ENCODE results near the gene NMRK2. TPM values are rescaled to one million over a fixed set of nuclear protein-coding genes. Genes with fewer than 3 reads are reported as not detected.

The NMRK2 gene
- total RNA-seq, 1 donor from 2014 or later, result 0.73 TPM

DNA sequence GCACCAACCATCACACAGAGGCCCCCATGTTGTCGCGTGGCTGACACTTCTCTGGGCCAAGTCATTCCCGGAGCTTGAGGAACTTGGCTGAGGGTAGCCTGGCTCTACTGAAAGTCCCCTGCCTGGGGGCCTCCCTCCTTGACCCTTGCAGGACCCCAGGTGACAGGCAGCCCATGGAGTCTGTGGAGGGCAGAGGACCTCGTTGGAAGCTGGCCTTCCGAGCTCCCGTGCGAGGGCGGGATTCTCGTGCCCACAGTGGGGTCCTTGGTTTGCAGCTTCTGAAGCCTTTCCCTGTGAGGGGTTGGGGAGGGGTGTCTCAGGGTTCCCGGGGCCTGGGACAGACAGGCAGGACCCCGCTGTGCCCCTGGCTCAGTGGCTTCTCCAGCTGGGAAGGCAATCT lies 16.4 kb downstream of the NMRK2 start:
- Histone ChIP-seq H3K27me3 (ENCODE audit: insufficient read depth, low read length) (no peaks in the 10 kb centered on the region), H3K4me1 (ENCODE audit: insufficient read depth, low read length) (peaks cover 3% of the 10 kb centered on the region), H3K27ac (ENCODE audit: low read depth, low read length) (no peak overlapping the region), H3K36me3 (ENCODE audit: insufficient read depth, low read length) (no peaks in the 10 kb centered on the region), H4K20me1 (ENCODE audit: insufficient read depth, low read length) (peaks cover 28% of the 10 kb centered on the region), H3K9ac (ENCODE audit: low read length) (no peak overlapping the region), H3K9me3 (ENCODE audit: insufficient read depth, low read depth, low read length) (no peaks in the 10 kb centered on the region), H2AFZ (ENCODE audit: low read depth, low read length) (no peak overlapping the region), H3K4me2 (ENCODE audit: low read length) (no peak overlapping the region), H3K4me3 (ENCODE audit: insufficient read depth, low read depth, low read length) (no peak overlapping the region), H3K79me2 (ENCODE audit: insufficient read depth, low read length) (no peaks in the 10 kb centered on the region)
- FAIRE-seq (no peak), DNase-seq (ENCODE audit: low read depth) (no peak)
- peaks cover 8% of the 10 kb centered on the region for H3K36me3 Mint-ChIP-seq (ENCODE audit: low read depth, unreplicated experiment)
- H3K27me3 Mint-ChIP-seq (ENCODE audit: low read depth, unreplicated experiment), result peaks cover 1% of the 10 kb centered on the region
- H3K27ac Mint-ChIP-seq (ENCODE audit: unreplicated experiment), result no peak overlapping the region
- H3K4me3 Mint-ChIP-seq (ENCODE audit: unreplicated experiment), result no peak overlapping the region
- H3K4me1 Mint-ChIP-seq (ENCODE audit: low read depth, unreplicated experiment), result peaks cover 6% of the 10 kb centered on the region
- TF ChIP-seq, protein P1, sequence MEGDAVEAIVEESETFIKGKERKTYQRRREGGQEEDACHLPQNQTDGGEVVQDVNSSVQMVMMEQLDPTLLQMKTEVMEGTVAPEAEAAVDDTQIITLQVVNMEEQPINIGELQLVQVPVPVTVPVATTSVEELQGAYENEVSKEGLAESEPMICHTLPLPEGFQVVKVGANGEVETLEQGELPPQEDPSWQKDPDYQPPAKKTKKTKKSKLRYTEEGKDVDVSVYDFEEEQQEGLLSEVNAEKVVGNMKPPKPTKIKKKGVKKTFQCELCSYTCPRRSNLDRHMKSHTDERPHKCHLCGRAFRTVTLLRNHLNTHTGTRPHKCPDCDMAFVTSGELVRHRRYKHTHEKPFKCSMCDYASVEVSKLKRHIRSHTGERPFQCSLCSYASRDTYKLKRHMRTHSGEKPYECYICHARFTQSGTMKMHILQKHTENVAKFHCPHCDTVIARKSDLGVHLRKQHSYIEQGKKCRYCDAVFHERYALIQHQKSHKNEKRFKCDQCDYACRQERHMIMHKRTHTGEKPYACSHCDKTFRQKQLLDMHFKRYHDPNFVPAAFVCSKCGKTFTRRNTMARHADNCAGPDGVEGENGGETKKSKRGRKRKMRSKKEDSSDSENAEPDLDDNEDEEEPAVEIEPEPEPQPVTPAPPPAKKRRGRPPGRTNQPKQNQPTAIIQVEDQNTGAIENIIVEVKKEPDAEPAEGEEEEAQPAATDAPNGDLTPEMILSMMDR (IDR thresholded peaks at IDR 0.05; ENCODE audit: insufficient read depth, low read depth, low read length), result no peak
- no peak for TF ChIP-seq EZH2 (IDR thresholded peaks at IDR 0.05; ENCODE audit: insufficient read depth, low read length)
- H3K9me3 Mint-ChIP-seq (ENCODE audit: unreplicated experiment), result peaks cover under 1% of the 10 kb centered on the region

DNA sequence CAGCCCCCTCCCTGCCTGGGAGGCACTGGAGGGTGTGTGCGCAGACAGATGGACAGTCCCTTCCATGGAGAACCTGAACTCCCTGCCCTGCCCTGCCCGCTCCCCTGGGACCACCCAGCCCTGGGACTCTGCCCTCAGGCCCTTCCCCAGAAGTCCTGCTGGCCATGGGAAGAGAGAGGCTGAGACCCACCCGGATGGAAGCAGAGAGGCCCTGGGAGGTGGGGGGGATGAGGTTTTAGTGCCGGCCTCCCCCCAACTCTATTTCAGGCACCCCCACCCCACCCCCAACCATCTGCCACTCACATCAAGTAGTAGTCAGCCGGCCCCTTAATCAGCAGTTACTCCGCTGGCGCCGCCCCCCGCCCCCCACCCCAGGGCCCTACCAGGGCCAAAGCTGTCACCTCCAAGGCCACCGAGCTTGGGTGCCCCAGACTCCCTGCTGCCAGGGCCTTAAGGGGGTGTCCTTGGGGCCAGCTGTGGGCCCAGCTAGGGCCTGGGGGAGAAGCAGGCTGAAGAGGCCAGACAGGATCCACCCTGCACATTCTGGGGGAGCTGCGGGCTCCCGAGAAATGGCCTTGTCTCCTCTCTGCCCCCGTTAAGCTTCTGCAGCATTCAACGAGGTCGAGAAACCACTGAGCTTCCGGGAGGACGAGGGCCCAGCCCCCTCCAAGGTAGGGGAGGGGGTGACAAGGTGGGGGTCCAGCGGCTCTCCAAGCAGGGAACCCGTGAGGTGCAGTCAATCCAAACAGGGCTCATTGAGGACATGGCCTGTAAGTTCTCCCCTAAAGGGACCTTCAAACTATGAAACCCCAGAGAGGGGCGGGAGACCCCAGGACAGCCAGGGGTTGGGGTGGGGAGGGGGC lies 17.4 kb downstream of the NMRK2 start:
- Mint-ChIP-seq H3K4me1 (ENCODE audit: low read depth, unreplicated experiment) (peaks cover 6% of the 10 kb centered on the region), H3K36me3 (ENCODE audit: low read depth, unreplicated experiment) (peaks cover 8% of the 10 kb centered on the region), H3K9me3 (ENCODE audit: unreplicated experiment) (no peaks in the 10 kb centered on the region), H3K4me3 (ENCODE audit: unreplicated experiment) (no peak overlapping the region), H3K27me3 (ENCODE audit: low read depth, unreplicated experiment) (peaks cover 1% of the 10 kb centered on the region), H3K27ac (ENCODE audit: unreplicated experiment) (no peak overlapping the region)
- DNase-seq (ENCODE audit: low read depth) (no peak), FAIRE-seq (no peak)
- Histone ChIP-seq H4K20me1 (ENCODE audit: insufficient read depth, low read length) (peaks cover 37% of the 10 kb centered on the region), H3K36me3 (ENCODE audit: insufficient read depth, low read length) (no peaks in the 10 kb centered on the region), H3K4me2 (ENCODE audit: low read length) (no peak overlapping the region), H3K4me3 (ENCODE audit: insufficient read depth, low read depth, low read length) (no peak overlapping the region), H3K4me1 (ENCODE audit: insufficient read depth, low read length) (peaks cover 3% of the 10 kb centered on the region), H3K9ac (ENCODE audit: low read length) (no peak overlapping the region), H3K27me3 (ENCODE audit: insufficient read depth, low read length) (no peaks in the 10 kb centered on the region), H3K9me3 (ENCODE audit: insufficient read depth, low read depth, low read length) (no peaks in the 10 kb centered on the region), H3K79me2 (ENCODE audit: insufficient read depth, low read length) (no peaks in the 10 kb centered on the region), H2AFZ (ENCODE audit: low read depth, low read length) (no peak overlapping the region), H3K27ac (ENCODE audit: low read depth, low read length) (no peak overlapping the region)
- TF ChIP-seq, protein P1 (IDR thresholded peaks at IDR 0.05; ENCODE audit: insufficient read depth, low read depth, low read length), result no peak
- TF ChIP-seq EZH2 (IDR thresholded peaks at IDR 0.05; ENCODE audit: insufficient read depth, low read length), result no peak

All from astrocyte (in vitro differentiated cells and primary cell).